Neuron (in vitro differentiated cells): Measurements from ENCODE around the gene ARID3B.
A peak's percentile ranks its signal among the peaks of the same experiment; 100 is the strongest.
"Not testable (repeated sequence)": the region's sequence is repeated elsewhere in the genome, so short reads cannot be mapped to it uniquely, and the experiment has no call there.

Source experiments
- H2AFZ ChIP-seq: one replicate; pipeline ENCODE4 v1.6.1; 2013; ENCODE audit warnings: low read depth, mild to moderate bottlenecking, inconsistent platforms, low read length, moderate library complexity
- H3K27me3 ChIP-seq: one replicate; pipeline ENCODE4 v1.6.1; 2013; ENCODE audit warnings: low read length; ENCODE audit not compliant: insufficient read depth
- H3K36me3 ChIP-seq: one replicate; pipeline ENCODE4 v1.6.1; 2013; ENCODE audit warnings: low read length; ENCODE audit not compliant: insufficient read depth
- H3K4me1 ChIP-seq: one replicate; pipeline ENCODE4 v1.6.1; 2013; ENCODE audit warnings: low read length; ENCODE audit not compliant: insufficient read depth
- H3K4me3 ChIP-seq: 2 replicates; pipeline ENCODE4 v1.5.1; 2013; ENCODE audit warnings: mild to moderate bottlenecking, low read length, moderate library complexity
- H3K9me3 ChIP-seq: one replicate; pipeline ENCODE4 v1.6.1; 2013; ENCODE audit warnings: low read length

The ARID3B gene

DNA sequence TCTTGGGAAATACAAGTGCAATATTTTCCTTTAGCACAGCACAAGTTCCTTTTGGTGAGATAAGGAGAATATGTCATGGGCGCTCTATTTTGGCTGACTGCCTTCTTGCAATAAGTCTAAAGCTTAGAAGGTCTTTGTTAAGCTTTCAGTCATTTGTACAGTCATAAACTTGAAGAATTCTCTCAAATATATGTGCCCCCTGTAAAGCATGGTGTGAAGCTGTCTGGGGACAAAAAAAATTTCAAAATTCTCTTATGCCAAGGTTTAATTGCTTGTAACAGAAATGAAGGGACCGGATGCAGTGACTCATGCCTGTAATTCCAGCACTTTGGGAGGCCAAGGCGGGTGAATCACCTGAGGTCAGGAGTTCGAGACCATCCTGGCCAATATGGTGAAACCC lies 21.7 kb upstream of the ARID3B start:
- H3K4me1 ChIP-seq, result no peaks in the 10 kb centered on the region
- H2AFZ ChIP-seq, result no peak overlapping the region
- no peaks in the 10 kb centered on the region for H3K36me3 ChIP-seq
- H3K9me3 ChIP-seq, result no peaks in the 10 kb centered on the region
- no peaks in the 10 kb centered on the region for H3K27me3 ChIP-seq
- H3K4me3 ChIP-seq, result no peak overlapping the region

- no peak overlapping the region for H3K4me3 ChIP-seq
- H3K9me3 ChIP-seq, result no peaks in the 10 kb centered on the region
- no peak overlapping the region for H2AFZ ChIP-seq
- no peaks in the 10 kb centered on the region for H3K27me3 ChIP-seq
- no peaks in the 10 kb centered on the region for H3K36me3 ChIP-seq
- H3K4me1 ChIP-seq, result peaks cover 2% of the 10 kb centered on the region
Observed at GRCh38 chr15:74520407-74520806, 20.6 kb upstream of the ARID3B start.

DNA sequence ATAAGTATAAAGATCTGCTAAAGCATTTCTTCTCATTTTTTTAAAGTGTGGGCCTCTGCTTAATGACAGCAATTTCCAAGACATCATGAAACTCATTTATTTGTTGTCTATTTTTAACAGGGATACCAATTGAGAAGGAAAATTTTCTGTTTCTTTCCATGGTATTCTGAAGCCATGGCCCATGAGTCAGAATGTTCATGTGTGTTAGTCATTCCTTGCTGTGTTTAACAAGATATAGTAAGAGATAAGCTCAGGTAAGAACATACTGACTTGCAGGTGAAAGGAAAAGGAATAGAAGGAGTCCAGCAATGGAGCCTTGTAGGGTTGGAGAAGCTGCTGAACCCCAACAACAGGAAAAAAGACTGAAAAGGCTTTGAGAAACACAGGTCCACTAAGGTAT lies 17.0 kb upstream of the ARID3B start:
- peaks cover 2% of the 10 kb centered on the region for H3K4me1 ChIP-seq
- H3K9me3 ChIP-seq, result no peaks in the 10 kb centered on the region
- H3K27me3 ChIP-seq, result no peaks in the 10 kb centered on the region

DNA sequence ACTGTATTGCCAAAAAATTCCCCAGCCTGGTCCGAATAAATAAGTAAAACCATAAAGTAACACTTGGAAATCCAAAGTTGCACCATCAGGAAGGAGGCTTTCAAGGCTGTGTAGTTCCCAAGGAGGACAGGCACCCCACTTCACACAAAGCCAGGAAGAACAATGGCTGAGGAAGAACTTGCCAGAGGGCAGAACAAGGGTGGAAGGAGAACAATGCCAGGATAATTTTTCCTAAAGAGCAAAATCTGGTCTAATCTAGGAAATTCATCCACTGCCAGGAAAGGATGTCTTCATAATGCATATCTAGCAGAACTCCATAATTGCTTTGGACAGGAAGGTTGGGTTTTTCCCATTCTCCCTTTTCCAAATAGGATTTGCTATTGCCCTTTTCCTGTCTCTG lies 15.7 kb upstream of the ARID3B start:
- Histone ChIP-seq H3K36me3 (no peaks in the 10 kb centered on the region), H3K4me1 (peaks cover 2% of the 10 kb centered on the region), H3K9me3 (no peaks in the 10 kb centered on the region), H3K4me3 (no peak overlapping the region), H3K27me3 (no peaks in the 10 kb centered on the region), H2AFZ (no peak overlapping the region)

More for the DNA sequence above, 17.0 kb upstream of the ARID3B start:
- Histone ChIP-seq H2AFZ (no peak overlapping the region), H3K4me3 (no peak overlapping the region), H3K36me3 (no peaks in the 10 kb centered on the region)

DNA sequence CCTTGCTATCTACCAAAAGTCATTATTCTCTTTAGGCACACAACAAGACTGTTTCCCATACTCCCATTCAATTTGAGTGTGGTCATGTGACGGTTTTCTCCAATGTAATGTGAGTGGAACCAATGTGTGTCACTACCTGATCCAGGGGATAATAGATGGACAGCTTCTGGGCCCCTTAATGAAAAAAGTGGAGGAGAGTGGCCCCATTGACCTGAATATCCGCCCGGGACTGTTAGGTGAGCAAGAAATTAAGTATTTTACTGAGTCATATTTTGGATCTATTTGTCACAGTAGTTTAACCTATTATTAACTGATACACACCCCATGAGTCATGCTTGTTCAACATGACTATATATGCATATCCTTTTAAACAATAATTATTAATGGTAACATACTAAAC lies 15.1 kb upstream of the ARID3B start:
- Histone ChIP-seq H3K36me3 (no peaks in the 10 kb centered on the region), H3K4me3 (no peak overlapping the region), H2AFZ (no peak overlapping the region), H3K4me1 (peaks cover 2% of the 10 kb centered on the region), H3K27me3 (no peaks in the 10 kb centered on the region), H3K9me3 (no peaks in the 10 kb centered on the region)

GRCh38 chr15:74528876-74529275 lies 12.1 kb upstream of the ARID3B start:
- Histone ChIP-seq H3K4me1 (peaks cover 11% of the 10 kb centered on the region), H3K9me3 (no peaks in the 10 kb centered on the region), H3K27me3 (no peaks in the 10 kb centered on the region), H3K4me3 (no peak overlapping the region), H3K36me3 (no peaks in the 10 kb centered on the region), H2AFZ (no peak overlapping the region)

DNA sequence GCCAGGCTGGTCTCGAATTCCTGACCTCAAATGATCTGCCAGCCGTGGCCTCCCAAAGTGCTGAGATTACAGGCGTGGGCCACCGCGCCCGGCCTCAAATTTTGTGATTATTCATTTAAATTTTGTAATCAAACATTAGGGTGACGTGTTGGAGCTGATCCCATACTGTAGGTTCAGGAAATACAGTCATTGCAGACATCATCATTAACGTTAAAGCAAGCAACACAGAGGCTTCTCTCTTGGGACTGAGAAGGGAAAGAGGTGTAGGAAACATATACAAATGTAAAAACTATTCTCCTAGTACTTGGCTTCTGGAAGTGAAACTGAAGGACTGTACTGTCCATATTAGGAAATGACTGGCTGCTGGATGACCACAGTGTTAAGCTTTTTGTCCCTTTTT lies 11.1 kb upstream of the ARID3B start:
- no peak overlapping the region for H3K4me3 ChIP-seq
- H3K27me3 ChIP-seq, result no peaks in the 10 kb centered on the region
- no peaks in the 10 kb centered on the region for H3K36me3 ChIP-seq
- H2AFZ ChIP-seq, result no peak overlapping the region
- no peaks in the 10 kb centered on the region for H3K9me3 ChIP-seq
- peaks cover 11% of the 10 kb centered on the region for H3K4me1 ChIP-seq

DNA sequence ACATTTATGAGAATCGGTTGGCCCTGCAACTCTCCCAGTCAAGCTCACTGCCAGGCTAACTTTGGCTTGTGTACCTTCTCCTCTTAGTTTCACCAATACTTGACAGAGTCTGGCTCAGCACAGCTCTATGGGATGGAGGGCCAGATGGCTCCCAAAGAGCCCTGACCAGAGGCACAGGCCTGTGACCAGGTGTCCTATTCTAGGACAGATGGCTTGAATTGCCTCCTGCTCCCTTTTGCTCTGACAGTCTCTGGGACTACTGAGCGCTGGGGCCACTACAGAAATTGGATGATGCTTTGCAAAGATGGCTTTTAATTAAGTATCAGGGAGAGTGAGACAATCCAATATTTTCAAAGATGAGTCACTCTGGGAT lies 10.3 kb upstream of the ARID3B start:
- H3K4me1 ChIP-seq, result peaks cover 8% of the 10 kb centered on the region
- no peaks in the 10 kb centered on the region for H3K9me3 ChIP-seq
- no peaks in the 10 kb centered on the region for H3K36me3 ChIP-seq
- H3K4me3 ChIP-seq, result no peak overlapping the region
- H2AFZ ChIP-seq, result no peak overlapping the region
- no peaks in the 10 kb centered on the region for H3K27me3 ChIP-seq

DNA sequence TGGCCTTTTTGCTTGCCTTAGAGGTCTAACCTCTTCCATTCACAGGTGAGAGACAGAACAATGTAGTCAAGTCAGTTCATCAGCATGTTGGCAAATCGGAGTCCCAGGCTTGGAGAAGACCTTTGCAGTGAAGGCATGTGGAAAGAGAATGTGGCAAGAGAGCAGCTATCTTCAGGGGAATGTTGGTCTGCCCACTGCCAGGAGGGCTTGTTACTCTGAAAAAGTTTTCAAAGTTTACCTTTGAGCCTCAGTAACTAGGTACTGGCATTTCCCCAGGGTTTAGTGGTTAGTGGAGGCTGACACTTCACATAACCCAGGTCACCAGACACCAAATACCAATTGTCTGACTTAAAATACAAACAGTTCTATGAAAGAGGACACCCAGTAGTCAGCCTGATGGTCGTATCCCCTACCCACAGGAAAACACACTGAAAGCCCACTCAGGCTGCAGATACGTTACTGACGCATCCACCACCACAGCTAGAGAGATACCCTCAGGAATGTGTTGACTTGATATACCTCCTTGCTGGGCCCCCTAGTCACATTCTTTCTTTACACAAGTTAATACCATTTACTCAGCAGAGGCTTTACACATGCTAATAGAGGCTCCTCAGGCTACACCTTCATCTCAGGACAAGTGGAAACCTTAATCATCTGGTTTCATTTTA lies 9.7 kb upstream of the ARID3B start:
- H2AFZ ChIP-seq, result no peak overlapping the region
- H3K27me3 ChIP-seq, result no peaks in the 10 kb centered on the region
- no peaks in the 10 kb centered on the region for H3K9me3 ChIP-seq
- peaks cover 8% of the 10 kb centered on the region for H3K4me1 ChIP-seq
- H3K4me3 ChIP-seq, result no peak overlapping the region
- no peaks in the 10 kb centered on the region for H3K36me3 ChIP-seq

GRCh38 chr15:74535388-74536084 lies 5.5 kb upstream of the ARID3B start:
- Histone ChIP-seq H3K36me3 (no peaks in the 10 kb centered on the region), H3K4me3 (no peak overlapping the region), H3K4me1 (peaks cover 8% of the 10 kb centered on the region), H2AFZ (no peak overlapping the region), H3K27me3 (no peaks in the 10 kb centered on the region), H3K9me3 (no peaks in the 10 kb centered on the region)

- Histone ChIP-seq H2AFZ (no peak overlapping the region), H3K4me1 (peaks cover 7% of the 10 kb centered on the region), H3K36me3 (no peaks in the 10 kb centered on the region), H3K4me3 (no peak overlapping the region), H3K9me3 (no peaks in the 10 kb centered on the region), H3K27me3 (no peaks in the 10 kb centered on the region)
Observed at GRCh38 chr15:74537736-74538135, 3.3 kb upstream of the ARID3B start.

GRCh38 chr15:74539521-74539920 lies 1.5 kb upstream of the ARID3B start:
- H3K9me3 ChIP-seq, H3K36me3 ChIP-seq, H2AFZ ChIP-seq, H3K27me3 ChIP-seq: not testable (repeated sequence)
- peak overlapping the region; percentile 77 for H3K4me3 ChIP-seq
- peaks cover 16% of the 10 kb centered on the region for H3K4me1 ChIP-seq

DNA sequence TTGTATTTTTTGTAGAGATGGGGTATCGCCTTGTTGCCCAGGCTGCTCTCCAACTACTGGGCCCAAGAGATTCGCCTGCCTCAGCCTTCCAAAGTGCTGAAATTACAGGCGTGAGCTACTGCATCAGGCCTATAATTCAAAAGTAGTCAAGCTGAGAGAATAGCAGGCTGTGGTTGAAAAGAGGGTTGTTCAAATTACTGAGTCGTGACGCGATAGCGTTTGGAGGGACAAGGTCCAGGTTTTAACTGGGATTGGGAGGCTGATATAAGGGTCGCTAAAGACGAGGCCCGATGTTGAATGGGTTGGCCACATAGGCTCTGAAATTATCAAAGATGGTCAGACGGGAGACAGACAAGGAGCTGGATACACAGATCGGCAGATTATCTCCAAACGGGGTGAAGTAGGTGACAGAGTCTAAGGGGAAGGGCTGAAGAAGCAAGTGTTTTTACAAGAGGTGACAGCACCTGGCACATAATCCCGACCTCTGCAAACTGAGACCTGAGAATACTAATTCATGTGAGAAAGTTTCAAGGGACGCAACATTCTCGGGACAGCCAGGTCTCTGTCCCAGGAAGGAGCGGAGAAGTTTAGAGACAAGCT lies 759 bp upstream of the ARID3B start:
- no peaks in the 10 kb centered on the region for H3K9me3 ChIP-seq
- peaks cover 7% of the 10 kb centered on the region for H3K36me3 ChIP-seq
- peak overlapping the region; percentile 59 for H2AFZ ChIP-seq
- peak overlapping the region; percentile 77 for H3K4me3 ChIP-seq
- peaks cover 18% of the 10 kb centered on the region for H3K4me1 ChIP-seq
- H3K27me3 ChIP-seq, result no peaks in the 10 kb centered on the region
